C1 segment of cervical spinal cord (tissue), 14 donors: Measurements from ENCODE around the gene NATD1.

Source experiments
- DNase-seq, 14 donors: peaks; one replicate each; lab custom pipeline; 2025; lab: John Stamatoyannopoulos, UW

The NATD1 gene

DNA sequence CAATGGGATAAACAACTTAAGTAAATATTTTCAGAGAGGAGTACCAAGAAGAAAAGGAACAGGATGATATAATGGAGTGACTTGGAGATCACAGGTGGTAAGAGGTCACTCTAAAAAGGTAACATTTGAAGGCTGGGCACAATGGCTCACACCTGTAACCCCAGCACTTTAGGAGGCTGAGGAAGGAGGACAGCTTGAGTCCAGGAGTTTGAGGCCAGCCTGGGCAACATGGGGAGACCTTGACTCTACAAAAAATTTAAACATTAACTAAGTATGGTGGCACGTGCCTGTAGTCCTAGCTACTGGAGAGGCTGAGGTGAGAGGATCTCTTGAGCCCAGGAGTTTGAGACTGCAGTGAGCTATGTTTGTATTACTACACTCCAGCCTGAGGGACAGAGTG lies 35.9 kb downstream of the NATD1 start:
- no peak for DNase-seq

DNA sequence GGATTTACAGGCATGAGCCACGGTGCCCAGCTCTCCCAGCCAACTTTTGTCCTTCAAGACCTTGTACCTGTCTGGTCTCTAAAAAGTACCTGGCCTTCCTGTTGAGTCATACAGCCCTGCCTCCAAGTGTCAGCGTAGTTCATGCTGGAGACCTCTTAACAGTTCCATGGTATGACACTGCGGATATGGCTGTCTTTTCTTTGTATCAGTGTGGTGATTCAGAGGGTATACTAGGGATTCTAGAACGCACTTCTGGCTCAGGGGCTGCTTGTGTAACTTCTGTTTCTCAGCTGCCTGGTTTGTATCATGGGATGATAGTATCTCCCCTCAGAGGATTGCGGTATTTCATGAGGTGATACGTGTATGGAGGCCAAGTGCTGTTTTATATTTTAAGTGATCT lies 37.3 kb downstream of the NATD1 start:
- DNase-seq, result no peak

DNA sequence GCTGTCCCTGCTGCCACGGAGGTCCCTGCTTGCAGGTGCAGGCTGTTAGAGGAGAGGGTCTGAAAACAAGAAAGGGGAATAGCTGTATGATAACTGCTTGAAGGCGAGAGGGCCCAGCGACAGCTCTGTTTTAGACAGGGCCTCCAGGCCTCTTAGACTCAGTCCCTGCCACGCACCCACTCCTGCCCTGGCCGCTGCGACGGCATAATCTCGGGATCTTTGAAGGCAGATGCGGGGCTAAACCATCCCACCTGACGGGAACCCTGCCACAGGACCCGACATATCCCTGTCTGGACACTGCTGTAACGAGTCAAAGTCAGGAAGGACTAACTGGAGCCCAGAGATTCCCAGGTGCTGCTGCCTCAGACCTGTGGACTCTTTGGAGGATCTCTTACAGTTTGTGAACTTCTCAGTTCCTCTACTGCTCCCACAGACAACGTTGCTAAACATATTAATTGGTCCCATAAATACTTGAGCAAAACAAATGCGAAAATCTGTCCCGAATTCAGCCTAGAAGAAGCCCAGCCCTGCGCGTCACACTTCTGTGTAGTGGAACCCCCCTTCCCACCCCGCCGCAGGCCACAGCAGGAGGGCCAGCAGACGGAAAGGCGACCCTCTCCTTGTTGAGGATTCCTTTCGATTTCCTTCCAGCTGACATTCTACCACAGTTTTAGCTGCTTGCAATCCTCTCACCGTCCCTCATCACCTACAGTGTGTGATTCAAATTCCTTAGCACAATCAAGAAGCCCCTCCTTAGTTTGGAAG lies 38.3 kb downstream of the NATD1 start:
- peak in 2 of 14 donors; percentile 46 to 50 for DNase-seq

DNA sequence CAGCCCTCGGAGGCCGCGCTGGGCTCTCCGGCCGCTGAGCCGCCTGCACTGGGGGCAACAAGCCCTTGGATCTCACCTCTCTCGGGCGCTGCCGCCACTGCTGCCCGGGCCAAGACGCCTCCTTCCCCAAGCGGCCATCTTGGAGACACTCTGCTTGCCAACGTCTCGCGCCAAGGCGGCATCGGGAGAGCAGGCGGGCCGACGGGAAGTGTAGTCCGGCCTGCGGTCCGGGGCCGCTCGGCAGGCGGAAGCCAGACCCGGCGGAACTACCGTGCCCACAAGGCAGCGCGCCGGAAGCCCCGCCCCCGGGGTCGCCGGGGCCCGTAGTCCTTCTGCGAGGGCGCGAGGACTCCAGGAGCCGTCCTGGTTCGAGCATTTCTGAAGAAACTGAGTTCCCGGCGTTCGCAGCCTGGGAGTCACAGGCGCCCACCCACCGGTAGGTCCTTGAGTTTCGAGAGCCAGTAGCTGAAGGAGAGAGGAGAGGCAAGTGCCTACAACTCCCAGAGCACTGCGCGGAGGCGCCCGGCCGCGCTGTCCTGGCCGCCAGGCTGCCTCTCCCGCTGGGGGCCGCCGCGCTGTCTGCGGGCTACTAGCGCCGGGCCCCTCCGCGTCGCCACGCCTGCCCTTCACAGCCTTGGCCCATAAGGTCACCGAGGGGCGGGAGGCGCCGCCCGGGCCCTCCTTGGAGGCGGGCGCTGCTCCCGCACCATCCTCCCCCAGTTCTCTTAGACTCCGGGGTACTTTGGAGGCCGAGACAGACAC lies 39.0 kb downstream of the NATD1 start, which contains the start of gene TMEM11:
TSS of gene TMEM11 (minus strand) at position 147 of the 762 bp plus-strand sequence. CDS start at position 138, 9 bp downstream.
- DNase-seq, result peak; percentile 44 to 96 (median 92)

DNA sequence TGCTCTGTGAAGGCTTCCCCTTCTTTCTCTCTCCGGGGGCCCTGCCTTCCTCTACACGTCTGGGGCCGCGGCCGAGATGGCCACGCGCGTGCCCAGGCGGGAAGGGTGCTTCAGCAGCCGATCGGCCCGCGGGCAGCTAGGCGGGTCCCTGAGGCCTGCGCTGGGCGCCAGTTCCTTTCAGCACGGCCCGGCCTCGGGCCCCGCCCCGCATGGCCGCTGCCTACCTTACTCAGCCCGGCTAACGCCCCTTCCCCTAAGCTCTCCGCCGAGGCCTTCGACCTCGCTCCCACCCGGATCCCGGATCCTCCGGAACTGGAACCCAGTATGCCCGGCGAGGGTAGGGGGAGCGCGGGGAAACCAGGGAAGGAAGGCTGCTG lies 39.6 kb downstream of the NATD1 start:
- peak in 2 of 14 donors; percentile 34 to 50 for DNase-seq

DNA sequence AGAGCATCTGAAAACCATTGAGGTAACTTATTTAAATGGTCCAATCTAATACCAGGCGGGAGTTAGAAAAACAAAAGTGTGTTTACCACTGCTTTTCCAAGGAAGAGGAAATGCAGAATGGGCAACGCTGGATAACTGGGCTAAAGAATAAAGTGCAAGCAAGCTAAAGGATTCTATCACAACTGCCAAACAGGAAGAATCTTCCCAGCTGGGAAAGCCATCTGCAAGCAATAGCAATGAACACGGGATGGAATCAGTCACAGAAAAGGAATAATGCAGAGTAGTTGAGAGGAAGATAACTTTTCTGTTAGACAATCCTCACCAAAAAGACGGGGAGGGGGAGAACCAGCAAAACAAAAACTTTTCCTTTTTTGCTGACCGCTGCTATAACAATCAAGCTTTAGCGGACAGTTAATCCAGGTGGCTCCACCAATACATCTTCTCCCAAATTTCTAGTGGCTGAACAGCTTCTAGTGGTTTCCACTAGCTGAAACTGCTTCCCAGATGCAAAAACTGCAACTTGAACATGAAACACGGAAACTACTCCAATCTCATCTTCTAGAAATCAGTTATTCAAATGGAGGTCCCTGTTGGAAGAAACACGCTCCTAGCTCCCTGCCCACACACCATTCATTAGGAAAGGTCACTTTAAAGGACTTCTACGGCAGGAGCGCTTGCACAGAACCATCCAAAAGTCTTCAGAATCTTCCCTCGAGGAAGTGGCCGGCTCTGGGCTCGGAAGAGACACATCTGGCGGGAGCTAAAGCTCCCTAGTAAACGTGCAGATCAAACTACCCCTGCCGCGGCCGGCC lies 40.2 kb downstream of the NATD1 start:
- DNase-seq, result no peak

DNA sequence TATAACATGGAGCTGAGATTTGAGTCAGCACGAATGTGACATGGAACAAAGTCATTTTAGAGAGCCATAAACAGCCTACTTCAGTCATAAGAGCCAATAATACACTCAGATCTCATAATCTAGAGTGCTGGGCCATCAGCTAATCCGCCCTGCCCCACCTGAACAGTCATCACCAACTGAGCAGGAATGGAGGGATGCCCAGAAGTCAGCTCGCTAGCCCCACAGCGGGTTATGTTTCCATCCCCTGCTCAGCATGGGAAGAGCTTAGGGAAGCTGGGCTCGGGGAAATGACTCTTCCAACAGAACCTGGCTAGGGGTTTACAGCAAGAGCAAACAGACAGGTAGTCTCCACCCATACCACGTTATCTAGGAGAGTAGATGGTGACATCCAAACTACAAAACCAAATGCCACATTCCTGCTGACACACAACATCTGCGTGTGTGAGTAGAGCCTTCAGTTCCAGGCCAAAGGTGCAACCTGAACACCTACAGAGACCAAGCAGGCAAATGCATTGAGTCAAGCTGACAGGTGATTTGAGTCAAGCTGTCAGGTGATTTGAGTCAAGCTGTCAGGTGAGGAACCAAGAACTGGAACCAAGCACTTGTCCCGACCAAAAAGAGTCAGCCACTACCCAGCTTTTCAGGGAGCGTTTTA lies 41.3 kb downstream of the NATD1 start:
- no peak for DNase-seq

DNA sequence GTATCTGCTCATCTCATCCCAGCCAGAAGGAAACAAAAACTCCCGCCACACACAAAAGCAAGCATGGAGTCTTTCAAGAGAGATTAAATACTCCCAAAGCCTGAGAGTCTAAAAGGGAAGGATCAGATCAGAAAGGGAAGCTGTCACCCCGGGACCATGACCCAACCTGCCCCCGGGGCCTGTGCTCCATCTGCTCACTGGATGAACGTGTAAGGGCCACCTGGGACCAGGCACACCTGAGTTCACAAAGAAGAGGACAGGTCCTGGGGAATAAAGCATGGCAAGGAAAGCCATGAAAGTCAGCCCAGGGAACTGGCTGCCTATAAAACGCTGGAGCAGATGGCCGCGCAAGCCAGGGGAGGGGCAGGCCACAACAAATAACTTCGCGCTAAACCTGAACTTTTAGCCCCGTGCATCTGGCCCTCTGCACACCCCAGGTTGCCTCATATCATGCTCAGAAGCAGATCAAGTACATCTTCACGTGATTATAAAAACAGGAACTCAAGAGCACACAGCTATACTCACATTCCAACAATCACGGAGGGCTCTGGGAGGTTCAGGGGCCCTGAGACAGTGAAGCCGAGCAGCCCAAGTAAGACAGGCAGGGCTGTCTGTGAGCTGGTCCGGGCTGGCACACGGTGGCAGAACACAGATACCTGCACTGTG lies 42.7 kb downstream of the NATD1 start:
- DNase-seq, result peak in 1 of 14 donors; percentile 6

DNA sequence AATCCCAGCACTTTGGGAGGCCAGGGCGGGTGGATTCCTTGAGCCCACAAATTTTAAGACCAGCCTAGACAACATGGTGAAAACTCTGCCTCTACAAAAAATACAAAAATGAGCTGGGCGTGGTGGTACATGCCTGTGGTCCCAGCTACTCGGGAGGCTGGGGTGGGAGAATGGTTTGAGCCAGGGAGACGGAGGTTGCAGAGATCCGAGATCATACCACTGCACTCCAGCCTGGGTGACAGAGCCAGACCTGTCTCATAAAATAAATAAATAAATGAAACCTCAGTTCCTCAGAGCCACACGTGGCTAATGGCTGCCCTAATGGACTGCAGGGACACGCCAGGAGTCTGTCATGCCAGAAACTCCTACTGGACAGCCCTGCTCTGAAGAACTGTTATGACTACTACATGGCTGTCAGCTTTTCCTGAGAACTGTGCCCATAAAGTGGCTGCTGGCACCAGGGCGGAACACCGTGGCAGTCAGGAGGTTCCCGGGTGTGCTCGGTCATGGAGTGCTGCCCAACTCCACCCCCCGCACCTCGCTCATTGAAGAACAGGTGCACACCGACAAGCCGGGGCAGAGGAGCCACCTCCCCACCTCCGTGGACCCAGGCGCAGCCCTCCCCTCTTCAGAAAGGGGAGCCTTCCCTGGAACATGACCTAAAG lies 43.6 kb downstream of the NATD1 start:
- DNase-seq, result no peak

DNA sequence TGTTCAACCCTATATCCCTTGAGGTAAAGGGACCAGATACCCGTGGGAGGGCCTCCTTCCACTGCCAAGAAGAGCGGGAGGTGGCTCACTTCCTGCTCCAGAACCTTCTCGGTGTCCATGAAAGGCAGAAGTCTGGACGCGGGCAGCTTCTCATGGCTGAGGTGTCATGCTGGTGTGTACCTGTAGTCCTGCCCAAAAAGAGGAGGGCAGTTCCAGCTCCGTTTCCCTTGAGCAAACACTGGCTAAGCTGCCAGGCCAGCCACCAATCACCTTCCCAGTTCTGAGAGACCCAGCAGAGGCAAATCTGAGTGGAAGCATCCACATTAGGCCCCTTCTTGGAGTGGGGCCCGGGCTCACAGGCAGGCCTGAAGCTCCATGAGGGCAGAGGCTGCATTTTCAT lies 44.9 kb downstream of the NATD1 start:
- no peak for DNase-seq

DNA sequence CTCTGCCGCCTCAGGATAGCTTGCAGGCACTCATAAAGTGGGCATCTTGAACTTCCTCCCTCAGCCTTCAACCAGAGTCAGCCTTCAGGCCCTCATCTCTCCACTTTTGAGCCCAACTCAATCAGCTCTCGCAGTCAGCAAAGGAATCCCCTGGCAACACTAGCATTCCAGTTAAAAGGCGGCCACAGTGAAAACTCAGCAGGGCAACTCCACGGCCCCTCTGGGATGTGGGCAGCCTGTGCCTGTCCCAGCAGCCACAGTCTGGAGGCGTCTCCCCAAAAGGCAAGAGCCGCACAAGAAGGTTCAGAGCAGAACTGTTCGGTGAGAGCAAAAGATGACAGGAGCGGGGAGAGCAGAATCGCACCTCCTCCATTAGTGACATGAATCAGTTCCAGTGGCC lies 48.3 kb downstream of the NATD1 start:
- no peak for DNase-seq

DNA sequence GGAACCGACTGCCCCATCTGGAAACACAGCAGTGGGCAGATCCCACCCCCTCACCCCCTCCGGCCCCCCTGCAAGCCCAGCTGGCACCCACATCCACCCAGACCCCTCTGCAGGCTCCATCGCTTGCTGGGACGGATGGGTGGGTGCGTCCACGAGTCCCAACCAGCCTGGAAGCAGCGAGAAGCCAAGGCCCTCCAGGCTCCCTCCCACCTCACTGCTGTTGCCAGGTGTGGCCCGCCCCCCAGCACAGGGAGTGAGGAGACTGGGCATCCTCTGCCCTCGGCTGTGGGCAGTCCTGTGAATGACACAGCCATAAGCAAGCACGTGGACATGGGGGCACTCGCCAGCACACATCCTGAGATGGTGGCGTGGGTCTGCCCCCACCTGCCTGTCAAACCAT lies 50.7 kb downstream of the NATD1 start:
- DNase-seq, result no peak

DNA sequence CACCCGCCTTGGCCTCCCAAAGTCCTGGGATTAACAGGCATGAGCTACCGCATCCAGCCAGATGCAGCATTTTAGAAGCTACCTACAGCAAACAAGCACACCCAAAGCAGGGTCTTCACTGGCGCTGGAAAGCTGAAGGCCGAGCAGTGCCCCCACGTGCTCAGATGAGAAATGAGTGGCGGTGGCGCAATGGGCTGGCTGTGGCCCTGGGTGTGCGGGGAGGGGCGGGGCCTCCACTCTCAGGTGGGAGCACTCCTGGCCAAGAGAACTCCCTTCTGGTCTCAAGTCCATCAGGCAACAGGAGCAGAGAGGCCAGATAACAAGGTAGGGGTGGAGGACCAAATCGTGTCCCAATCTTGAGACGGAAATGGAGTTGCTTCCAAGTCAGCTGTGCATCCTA lies 51.3 kb downstream of the NATD1 start:
- no peak for DNase-seq

DNA sequence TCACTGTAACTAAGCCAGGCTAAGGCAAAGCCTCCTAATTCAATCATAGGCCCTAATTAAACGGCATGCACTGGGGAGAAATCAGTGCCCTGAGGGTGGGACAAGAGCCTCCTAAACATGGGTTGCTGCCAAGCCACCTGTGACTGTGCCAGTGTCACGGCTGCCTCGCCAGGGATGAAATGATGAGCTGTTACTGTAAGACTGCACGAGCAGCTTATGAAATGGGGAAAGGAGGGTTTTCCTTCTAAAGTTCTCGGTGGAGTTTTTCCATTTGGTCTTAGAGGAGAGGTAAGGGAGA lies 52.0 kb downstream of the NATD1 start:
- no peak for DNase-seq

DNA sequence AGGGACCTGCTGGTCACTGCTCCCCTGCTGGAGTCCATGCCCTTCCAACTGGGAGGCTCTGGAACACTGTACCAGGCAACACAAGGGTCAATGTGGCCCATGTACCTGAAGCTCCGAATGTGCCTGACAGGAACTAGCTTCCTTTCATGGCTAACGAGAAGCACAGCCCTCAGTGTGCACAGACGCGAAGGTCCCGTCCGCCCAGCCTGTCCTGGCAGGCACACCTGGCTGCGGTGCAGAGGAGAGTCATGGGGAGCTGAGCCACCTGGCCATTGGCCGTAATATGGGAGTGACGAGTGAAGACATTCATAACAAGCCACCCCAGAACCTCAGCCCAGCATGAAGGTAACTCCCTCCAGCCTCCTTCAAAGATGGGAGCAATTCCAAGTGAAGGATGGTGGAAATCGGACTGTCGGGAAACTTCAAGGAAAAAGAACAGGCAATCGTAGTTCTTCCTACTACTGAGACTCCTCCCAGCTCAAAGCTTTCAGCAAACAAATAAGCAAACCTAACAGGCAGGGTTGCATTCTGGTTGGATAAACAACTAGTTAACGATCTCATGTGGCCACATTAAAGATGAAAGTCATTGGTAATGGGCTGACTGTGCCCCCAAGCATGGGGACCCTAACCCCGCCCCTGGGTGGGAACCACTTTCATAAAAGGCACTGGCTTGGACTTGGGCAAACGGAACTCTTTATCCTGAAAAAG lies 52.5 kb downstream of the NATD1 start:
- DNase-seq, result peak in 1 of 14 donors; percentile 72

DNA sequence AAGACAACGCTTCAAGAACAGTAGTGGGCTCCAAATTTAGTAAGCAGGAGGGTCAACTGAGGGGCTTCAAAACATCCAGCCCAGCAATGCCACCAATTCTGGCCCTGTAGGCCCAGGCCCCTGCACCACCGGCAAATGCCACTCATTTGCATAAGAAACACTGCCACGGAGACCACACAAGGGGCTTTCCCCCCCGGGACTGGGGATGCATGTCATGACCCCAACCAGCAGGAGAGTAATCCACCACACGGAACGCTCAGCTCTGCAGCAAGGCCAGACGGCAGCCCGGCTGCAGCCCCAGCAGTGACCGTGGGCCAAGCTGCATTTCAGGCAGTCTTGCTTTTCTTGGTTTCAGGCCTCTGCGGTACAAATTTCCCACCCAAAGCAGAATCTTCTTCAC lies 53.4 kb downstream of the NATD1 start:
- DNase-seq, result no peak

DNA sequence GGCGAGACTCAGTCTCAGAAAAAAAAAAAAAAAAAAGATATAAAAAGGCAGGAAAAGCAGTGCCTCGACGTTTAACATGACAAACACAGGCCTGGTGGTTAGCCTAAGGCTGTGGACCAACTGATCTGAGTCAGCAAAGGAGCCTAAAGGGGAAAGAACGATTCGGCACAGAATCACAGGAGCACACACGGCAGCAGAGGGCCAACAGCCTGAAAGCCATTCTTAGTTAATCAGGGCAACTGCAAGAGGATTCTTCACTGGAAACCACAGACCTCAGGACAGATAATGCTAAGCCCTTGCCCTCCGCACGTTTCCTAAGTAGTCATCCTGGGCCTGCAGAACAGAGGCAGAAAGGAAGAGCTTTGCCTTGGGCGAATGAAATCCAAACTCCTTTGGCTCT lies 53.9 kb downstream of the NATD1 start:
- no peak for DNase-seq

DNA sequence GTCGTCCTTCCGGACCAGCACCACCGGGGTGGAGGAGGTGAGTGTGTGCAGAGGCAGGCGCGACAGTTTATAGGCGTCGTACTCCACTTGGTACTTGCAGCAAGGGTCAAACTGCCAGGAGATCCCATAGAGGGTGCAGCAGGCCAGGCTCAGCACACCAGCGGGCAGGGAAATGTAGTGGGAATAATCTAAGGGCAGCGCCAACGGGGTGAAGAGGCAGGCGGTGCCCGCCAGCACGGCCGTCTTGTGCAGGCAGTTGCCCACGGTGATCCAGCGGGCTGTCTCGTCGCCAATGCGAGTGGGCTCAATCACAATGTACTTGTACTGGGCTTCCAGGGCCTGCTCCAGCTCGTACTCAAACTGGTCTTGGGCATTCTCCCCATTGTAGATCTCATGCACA lies 54.8 kb downstream of the NATD1 start:
- DNase-seq, result no peak

DNA sequence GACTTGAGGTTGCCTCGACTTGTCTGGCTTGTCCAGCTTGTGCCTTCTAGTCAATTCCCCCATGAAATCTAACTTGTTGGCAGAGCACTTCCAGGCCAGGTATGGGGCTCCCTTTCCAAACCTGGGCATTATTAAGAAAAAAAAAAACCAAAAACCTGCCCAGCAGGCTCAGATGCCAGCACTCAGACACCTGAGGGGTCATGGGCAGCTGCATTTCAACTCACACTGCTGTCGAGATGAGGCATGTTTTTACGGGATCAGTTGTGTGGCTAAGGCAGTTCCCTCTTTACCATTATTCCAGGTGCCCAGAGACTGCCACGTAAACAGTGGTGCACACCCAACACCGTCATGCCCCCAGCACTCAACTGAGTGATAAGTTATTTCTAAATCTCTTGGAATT lies 57.1 kb downstream of the NATD1 start:
- DNase-seq, result no peak

DNA sequence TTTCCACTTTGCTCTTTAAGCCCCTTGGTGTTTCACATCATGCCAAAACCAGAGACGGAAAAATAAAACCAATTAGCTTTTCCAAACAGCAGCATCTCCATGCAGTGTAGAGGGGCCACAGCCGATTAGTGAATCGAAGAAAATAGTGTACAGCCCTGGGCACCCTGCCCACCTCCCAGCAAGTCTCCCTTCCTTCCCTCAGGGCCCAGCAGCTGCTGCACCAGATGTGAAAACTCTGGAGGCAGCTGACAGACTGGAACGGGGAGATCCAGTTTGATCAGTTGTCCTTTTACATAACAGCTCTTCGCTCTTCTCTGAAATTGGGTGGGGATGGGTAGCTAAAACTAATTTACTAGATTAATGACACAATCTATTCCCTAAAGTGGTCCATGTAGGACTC lies 58.5 kb downstream of the NATD1 start:
- DNase-seq, result no peak
